IMR-90 (cell line): Measurements from ENCODE around the gene PNMA8B. TPM values are rescaled to one million over a fixed set of nuclear protein-coding genes. Genes with fewer than 3 reads are reported as not detected.

ENCODE experiments used
- ATAC-seq: fragments of 200-7000 bp; cut with Tn5 transposase; 2 replicates; pipeline ENCODE4 v1.9.1; 2020; ENCODE audit warnings: low read depth, mild to moderate bottlenecking, moderate library complexity
- BruUV-seq: library from RNA; stranded (reverse); fragments of 400-500 nt; replicated peaks from 2 replicates; lab custom pipeline; 2021; lab: Mats Ljungman, UMichigan
- CTCF ChIA-PET: fragments of 300-600 bp; formaldehyde crosslinking; extraction: SDS; loops from one replicate; lab custom pipeline; 2021; ENCODE audit warnings: antibody characterized with exemption; lab: Yijun Ruan, JAX
- POLR2A ChIA-PET: fragments of 300-600 bp; sonication (Branson Sonifier 250); formaldehyde crosslinking; loops from one replicate; lab custom pipeline; 2022; ENCODE audit warnings: antibody characterized with exemption; ENCODE audit not compliant: unreplicated experiment; lab: Charles Lee
- DNase-seq: peaks from one replicate; pipeline ENCODE4 v3.0.0; 2013
- H2AFZ ChIP-seq: replicated peaks from 2 replicates; pipeline ENCODE3; 2013; ENCODE audit warnings: low read length, mild to moderate bottlenecking; ENCODE audit not compliant: poor library complexity
- H2AK5ac ChIP-seq: 2 replicates; pipeline ENCODE4 v1.6.1; 2013; ENCODE audit warnings: low read depth, low read length, inconsistent platforms
- H2AK9ac ChIP-seq: replicated peaks from 2 replicates; pipeline ENCODE3; 2013; ENCODE audit warnings: mild to moderate bottlenecking, low read depth, low read length, moderate library complexity; ENCODE audit not compliant: poor library complexity
- H2BK120ac ChIP-seq: 2 replicates; pipeline ENCODE4 v1.6.1; 2013; ENCODE audit warnings: low read depth, low read length, inconsistent platforms
- H2BK15ac ChIP-seq: 3 replicates; pipeline ENCODE4 v1.6.1; 2013; ENCODE audit warnings: low read depth, low read length, inconsistent platforms
- H2BK20ac ChIP-seq: 2 replicates; pipeline ENCODE4 v1.6.1; 2013; ENCODE audit warnings: low read depth, mild to moderate bottlenecking, inconsistent platforms, low read length, moderate library complexity
- H2BK5ac ChIP-seq: 2 replicates; pipeline ENCODE4 v1.6.1; 2013; ENCODE audit warnings: mild to moderate bottlenecking, low read depth, low read length, inconsistent platforms; ENCODE audit not compliant: poor library complexity, severe bottlenecking
- H3K14ac ChIP-seq: replicated peaks from 2 replicates; pipeline ENCODE4 v1.6.1; 2013; ENCODE audit warnings: low read depth, low read length, inconsistent platforms
- H3K18ac ChIP-seq: 2 replicates; pipeline ENCODE4 v1.6.1; 2013; ENCODE audit warnings: low read depth, low read length, control low read depth
- H3K23ac ChIP-seq: 2 replicates; pipeline ENCODE4 v1.6.1; 2013; ENCODE audit warnings: low read depth, low read length, inconsistent platforms
- H3K27ac ChIP-seq: 2 replicates; pipeline ENCODE4 v1.5.1; 2013; ENCODE audit warnings: mild to moderate bottlenecking, control low read depth, low read length; ENCODE audit not compliant: insufficient read depth
- H3K27me3 ChIP-seq: 2 replicates; pipeline ENCODE4 v1.6.1; 2013; ENCODE audit warnings: low read length; ENCODE audit not compliant: control insufficient read depth, insufficient read depth
- H3K36me3 ChIP-seq: 2 replicates; pipeline ENCODE4 v1.6.1; 2013; ENCODE audit warnings: low read length, mixed read lengths; ENCODE audit not compliant: control insufficient read depth, insufficient read depth
- H3K4ac ChIP-seq: 2 replicates; pipeline ENCODE4 v1.6.1; 2013; ENCODE audit warnings: low read depth, low read length, inconsistent platforms
- H3K4me1 ChIP-seq: 2 replicates; pipeline ENCODE4 v1.6.1; 2013; ENCODE audit warnings: low read length, mixed read lengths; ENCODE audit not compliant: control insufficient read depth, insufficient read depth
- H3K4me2 ChIP-seq: 2 replicates; pipeline ENCODE4 v1.6.1; 2013; ENCODE audit warnings: low read depth, mild to moderate bottlenecking, control low read depth, low read length, moderate library complexity
- H3K4me3 ChIP-seq: 2 replicates; pipeline ENCODE4 v1.5.1; 2013; ENCODE audit warnings: low read depth, mild to moderate bottlenecking, control low read depth, low read length, moderate library complexity; ENCODE audit not compliant: insufficient read depth
- H3K56ac ChIP-seq: 2 replicates; pipeline ENCODE4 v1.6.1; 2013; ENCODE audit warnings: low read length, inconsistent platforms; ENCODE audit not compliant: insufficient read depth; ENCODE audit errors: extremely low read depth
- H3K79me1 ChIP-seq, 2 experiments: 2 replicates each; pipeline ENCODE4 v1.6.1; 2013; ENCODE audit warnings: low read length in 2 of 2, inconsistent platforms in 1 of 2, low read depth in 1 of 2
- H3K9ac ChIP-seq: 2 replicates; pipeline ENCODE4 v1.6.1; 2013; ENCODE audit warnings: low read depth, low read length, control low read depth
- H3K9me1 ChIP-seq: 2 replicates; pipeline ENCODE4 v1.6.1; 2013; ENCODE audit warnings: low read length, inconsistent platforms; ENCODE audit not compliant: insufficient read depth
- H3K9me3 ChIP-seq: 2 replicates; pipeline ENCODE4 v1.6.1; 2013; ENCODE audit warnings: low read length; ENCODE audit not compliant: control insufficient read depth, insufficient read depth
- H4K20me1 ChIP-seq: 2 replicates; pipeline ENCODE4 v1.6.1; 2013; ENCODE audit warnings: low read length, inconsistent platforms; ENCODE audit not compliant: insufficient read depth
- H4K5ac ChIP-seq: 2 replicates; pipeline ENCODE4 v1.6.1; 2013; ENCODE audit warnings: mild to moderate bottlenecking, low read depth, low read length, control low read depth
- H4K8ac ChIP-seq, 2 experiments: 2 replicates each; pipeline ENCODE4 v1.6.1; 2013; ENCODE audit warnings: low read depth in 2 of 2, low read length in 2 of 2, control low read depth in 1 of 2, inconsistent platforms in 1 of 2
- H4K91ac ChIP-seq: 2 replicates; pipeline ENCODE4 v1.6.1; 2013; ENCODE audit warnings: low read depth, low read length, inconsistent platforms; ENCODE audit not compliant: insufficient read depth
- CEBPB ChIP-seq: IDR thresholded peaks from 2 replicates; pipeline ENCODE4 v1.6.1; 2012; ENCODE audit warnings: low read depth, low read length, improper control_type of control experiment
- CHD1 ChIP-seq: IDR thresholded peaks from 2 replicates; pipeline ENCODE4 v1.6.1; 2012; ENCODE audit warnings: low read depth, low read length, improper control_type of control experiment
- MAZ ChIP-seq: IDR thresholded peaks from 2 replicates; pipeline ENCODE4 v1.6.1; 2012; ENCODE audit warnings: low read depth, mild to moderate bottlenecking, low read length, improper control_type of control experiment, moderate library complexity, borderline replicate concordance
- NFE2L2 ChIP-seq: fragments of 150-350 bp; IDR thresholded peaks from 2 replicates; pipeline ENCODE4 v1.6.1; 2016; ENCODE audit warnings: low read depth, mild to moderate bottlenecking, low read length
- POLR2A ChIP-seq: IDR thresholded peaks from 2 replicates; pipeline ENCODE4 v1.6.1; 2012; ENCODE audit warnings: mild to moderate bottlenecking, low read depth, low read length
- WGBS, 2 experiments: methylation state at CpG; one replicate each; pipeline versions ENCODE4 v1.1.5 to v1.1.7; 2013; ENCODE audit warnings: missing lambda C conversion rate in 2 of 2; ENCODE audit not compliant: insufficient read length in 1 of 2; ENCODE audit errors: extremely low coverage in 2 of 2; 5-methylcytosine and 5-hydroxymethylcytosine counted together
- dilution Hi-C: fragments of 300-500 bp; cut with HindIII; formaldehyde crosslinking; loops from one replicate; pipeline ENCODE4 v1.14.3; 2018; ENCODE audit warnings: low sequenced_read_pairs; ENCODE audit not compliant: unreplicated experiment
- in situ Hi-C: fragments of 300-500 bp; cut with MboI; formaldehyde crosslinking; loops from 3 replicates; pipeline ENCODE4 v1.14.3; 2019; ENCODE audit warnings: low sequenced_read_pairs, inconsistent platforms, mixed read lengths
- intact Hi-C: fragments of 100-400 bp; cut with micrococcal nuclease; formaldehyde crosslinking; loops from 2 replicates; pipeline ENCODE4 v1.10.0; 2022
- polyA plus RNA-seq, 3 experiments: library from polyadenylated mRNA; depleted of rRNA; stranded (reverse); fragments of >200 nt; gene quantifications; 2 replicates each; pipeline ENCODE4 v1.2.3, GENCODE V29; 2012; ENCODE audit warnings: low replicate concordance in 1 of 3
- total RNA-seq: library from RNA; depleted of rRNA; stranded (reverse); fragments of >200 nt; gene quantifications from 2 replicates; pipeline ENCODE4 v1.2.3, GENCODE V29; 2012

Gene PNMA8B
- total and polyA plus RNA-seq, 2 of the 4 experiments (the other 2 are of a cell fraction): 0.12 to 0.18 TPM

DNA sequence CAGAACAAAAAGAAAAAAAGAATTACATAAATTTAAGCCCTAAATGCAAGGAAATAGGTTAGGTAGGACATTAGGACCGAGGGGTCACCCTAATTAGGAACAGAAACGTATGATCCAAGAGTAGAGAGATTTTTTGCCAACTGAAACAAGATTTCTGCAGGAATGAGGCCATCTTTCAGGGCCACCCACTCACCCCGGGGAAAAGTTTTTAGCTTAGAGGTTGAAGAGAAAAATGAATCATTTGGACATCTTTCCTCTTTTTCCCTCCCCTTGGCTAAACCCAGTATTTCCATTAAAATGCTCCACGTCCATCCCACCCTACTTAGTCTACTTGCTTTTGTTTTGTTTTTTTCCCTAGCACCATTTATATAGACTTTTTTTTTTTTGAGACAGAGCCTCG, 13.7 kb downstream of the PNMA8B start:
- Histone ChIP-seq H3K18ac (0 out of 2 replicates have a peak overlapping the region, but pooled peaks have one; percentile 31), H2BK120ac (peak overlapping the region; percentile 39; the same call in 1 of the 2 replicates), H4K8ac (peak overlapping the region; percentile 66 to 83; a peak in 3 of 4 replicates), H2AFZ (no peak overlapping the region), H3K14ac (peak overlapping the region; percentile 76), H3K9me3 (no peaks in the 10 kb centered on the region), H2BK20ac (peak overlapping the region; percentile 70; the same call in 1 of the 2 replicates), H4K5ac (0 out of 2 replicates have a peak overlapping the region, but pooled peaks have one; percentile 30), H3K56ac (no peak overlapping the region), H2BK15ac (peak overlapping the region; percentile 11; the same call in 1 of the 3 replicates), H3K4me1 (peaks cover 6% of the 10 kb centered on the region), H4K91ac (no peak overlapping the region), H3K79me1 (no peaks in the 10 kb centered on the region), H3K9me1 (peaks cover 3% of the 10 kb centered on the region; the same call in 1 of the 2 replicates), H3K27ac (peak overlapping the region; percentile 74; the same call in 1 of the 2 replicates), H3K36me3 (no peaks in the 10 kb centered on the region), H4K20me1 (no peaks in the 10 kb centered on the region; the same call in 1 of the 2 replicates), H2AK9ac (peak overlapping the region; percentile 44), H2BK5ac (peak overlapping the region; percentile 72), H3K9ac (0 out of 2 replicates have a peak overlapping the region, but pooled peaks have one; percentile 29), H3K27me3 (peaks cover 3% of the 10 kb centered on the region; the same call in 1 of the 2 replicates), H3K4ac (peak overlapping the region; percentile 66; the same call in 1 of the 2 replicates), H3K23ac (peak overlapping the region; percentile 85; the same call in 1 of the 2 replicates), H2AK5ac (no peak overlapping the region), H3K4me3 (no peak overlapping the region), H3K4me2 (peak overlapping the region; percentile 14; the same call in 1 of the 2 replicates)
- 40% methylated on average over 1 of the region's 5 CpGs; no CpG with 5 or more reads in 1 of the 2 experiments for WGBS, 2 experiments
- ATAC-seq (no peak), DNase-seq (peak; percentile 36)
- dilution Hi-C loops: no loop called here
- ChIA-PET POLR2A (no interaction called here), CTCF (no interaction called here)
- no peak for TF ChIP-seq CEBPB
- no peak for TF ChIP-seq MAZ
- TF ChIP-seq POLR2A: no peak
- no peak for TF ChIP-seq NFE2L2
- no peak for TF ChIP-seq CHD1
- in situ Hi-C loops: loop anchor here (10.0 kb wide), 1 partner anchor 197 kb away; no protein-coding TSS in a partner anchor
- BruUV-seq: no TSS peak
- intact Hi-C loops: no loop called here
